ENCODE results near the gene TFAP2E.

DNA sequence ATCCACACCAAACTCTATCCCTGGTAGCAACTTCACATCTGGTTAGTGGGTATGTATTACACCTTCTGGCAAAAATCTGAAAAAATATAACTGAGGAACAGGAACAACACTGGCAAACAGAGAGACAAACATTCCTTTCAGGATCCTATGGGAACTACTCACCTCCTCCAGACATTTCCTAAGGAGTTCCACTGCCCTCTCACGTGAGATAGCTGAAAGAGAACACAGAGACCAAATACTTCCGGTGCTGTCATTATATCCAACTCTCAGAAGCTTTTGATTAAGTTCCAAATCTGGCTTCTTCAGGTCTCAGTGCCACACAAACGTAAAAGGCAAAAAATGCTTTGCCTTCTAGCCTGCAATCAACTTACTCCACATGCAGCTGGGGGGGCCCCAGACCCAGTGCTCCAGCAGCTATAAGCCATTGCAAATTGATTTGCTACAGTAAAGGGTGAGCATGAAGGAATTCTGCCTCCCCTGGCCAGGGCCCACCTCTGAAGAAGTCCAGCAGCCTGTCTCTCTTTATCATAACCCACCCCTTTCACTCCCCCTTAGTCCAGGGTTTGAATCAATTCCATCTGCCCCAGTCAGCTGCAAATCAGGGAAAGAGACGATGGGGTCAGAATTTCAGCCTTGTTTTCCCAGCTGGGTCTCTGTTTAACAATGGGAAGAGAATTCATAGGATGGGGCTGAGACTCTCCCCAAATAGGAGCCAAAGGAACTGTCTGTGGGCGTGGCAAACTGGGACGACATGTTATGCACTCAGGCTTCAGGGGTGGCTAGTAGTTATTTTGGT, 32.2 kb downstream of the TFAP2E start:
- TF ChIP-seq, protein P1, sequence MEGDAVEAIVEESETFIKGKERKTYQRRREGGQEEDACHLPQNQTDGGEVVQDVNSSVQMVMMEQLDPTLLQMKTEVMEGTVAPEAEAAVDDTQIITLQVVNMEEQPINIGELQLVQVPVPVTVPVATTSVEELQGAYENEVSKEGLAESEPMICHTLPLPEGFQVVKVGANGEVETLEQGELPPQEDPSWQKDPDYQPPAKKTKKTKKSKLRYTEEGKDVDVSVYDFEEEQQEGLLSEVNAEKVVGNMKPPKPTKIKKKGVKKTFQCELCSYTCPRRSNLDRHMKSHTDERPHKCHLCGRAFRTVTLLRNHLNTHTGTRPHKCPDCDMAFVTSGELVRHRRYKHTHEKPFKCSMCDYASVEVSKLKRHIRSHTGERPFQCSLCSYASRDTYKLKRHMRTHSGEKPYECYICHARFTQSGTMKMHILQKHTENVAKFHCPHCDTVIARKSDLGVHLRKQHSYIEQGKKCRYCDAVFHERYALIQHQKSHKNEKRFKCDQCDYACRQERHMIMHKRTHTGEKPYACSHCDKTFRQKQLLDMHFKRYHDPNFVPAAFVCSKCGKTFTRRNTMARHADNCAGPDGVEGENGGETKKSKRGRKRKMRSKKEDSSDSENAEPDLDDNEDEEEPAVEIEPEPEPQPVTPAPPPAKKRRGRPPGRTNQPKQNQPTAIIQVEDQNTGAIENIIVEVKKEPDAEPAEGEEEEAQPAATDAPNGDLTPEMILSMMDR (IDR thresholded peaks at IDR 0.05 in 8 of 11, conservative IDR thresholded peaks at IDR 0.05 in 3 of 11), result no peak
- TF ChIP-seq POLR2A (IDR thresholded peaks at IDR 0.05), result no peak

Measured in spleen (tissue), 7 donors.